Muscle of back (tissue), 11 donors: ENCODE data around the gene POLR1C. TPM values are rescaled to one million over a fixed set of nuclear protein-coding genes. Genes with fewer than 3 reads are reported as not detected.
"Not testable (repeated sequence)": the region's sequence is repeated elsewhere in the genome, so short reads cannot be mapped to it uniquely, and the experiment has no call there.

Experiments used
- DNase-seq, 3 donors: peaks; one replicate each; pipeline versions ENCODE4 v3.0.0 to v3.0.0-alpha.2; 2013
- polyA plus RNA-seq, 10 donors: library from polyadenylated mRNA; unstranded; fragments of 120-200 nt; gene quantifications; one replicate each; pipeline ENCODE4 v1.2.1, GENCODE V29; 2013; ENCODE audit not compliant: insufficient read length in 10 of 10

POLR1C gene
- polyA plus RNA-seq, 10 donors = 13.6 to 22.3 (median 17.0) TPM

GRCh38 chr6:43509142-43509983, 7.5 kb upstream of the POLR1C start:
- DNase-seq = peak in 1 of 3 donors; percentile 45

DNA sequence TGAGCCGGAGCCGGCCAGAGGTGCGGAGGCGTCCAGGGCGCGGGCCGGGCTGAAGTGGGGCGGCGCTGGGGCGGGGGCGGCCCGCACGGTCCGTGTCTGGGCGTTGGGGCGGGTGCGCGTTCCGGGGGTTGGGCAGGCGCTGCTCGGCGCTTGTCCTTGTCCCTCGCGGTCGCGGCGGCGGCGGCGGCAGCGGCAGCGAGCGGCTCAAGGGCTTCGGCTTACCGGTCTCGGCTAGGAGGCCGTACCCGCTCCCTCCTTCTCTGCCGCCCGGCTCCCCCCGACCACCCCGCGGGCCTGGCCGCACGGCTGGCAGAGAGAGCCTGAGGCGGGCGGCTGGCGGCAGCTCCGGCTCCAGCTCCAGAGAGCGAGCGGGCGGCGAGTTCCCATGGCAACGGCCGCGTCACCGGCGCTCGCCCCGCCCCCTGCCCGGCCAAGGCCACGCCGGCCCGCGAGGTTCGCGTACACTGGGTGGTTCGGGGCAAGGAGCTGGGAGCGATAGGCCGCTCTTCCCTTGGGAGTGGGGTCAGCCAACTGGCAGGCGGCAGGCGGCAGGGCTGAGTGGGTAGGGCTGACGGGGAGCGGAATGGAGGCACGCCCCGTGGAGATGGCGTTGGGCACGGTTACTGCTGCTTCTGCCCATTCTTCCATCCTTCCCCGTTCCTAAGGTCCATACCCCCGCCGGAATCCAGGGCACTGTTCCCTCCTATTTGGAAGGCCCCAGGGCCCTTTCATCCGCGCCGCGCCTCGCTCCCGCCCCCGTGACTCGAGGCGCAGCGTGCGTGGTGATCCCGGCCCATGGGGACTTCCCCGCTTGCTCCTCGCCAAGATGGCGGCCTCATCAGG, 6.7 kb upstream of the POLR1C start, which contains the start of gene LRRC73:
TSS of gene LRRC73 (minus strand) at position 363 of the 843 bp plus-strand sequence. CDS start 561 bp downstream, outside the sequence.
- DNase-seq = peak; percentile 62 to 93 (median 82)

GRCh38 chr6:43510827-43511163, 6.1 kb upstream of the POLR1C start:
- no peak for DNase-seq

- DNase-seq = no peak
Observed at GRCh38 chr6:43511824-43512415, 5.0 kb upstream of the POLR1C start.

GRCh38 chr6:43515808-43516207, 1.1 kb upstream of the POLR1C start:
- DNase-seq = no peak

- no peak for DNase-seq
Observed at GRCh38 chr6:43516367-43516696, 557 bp upstream of the POLR1C start.

DNA sequence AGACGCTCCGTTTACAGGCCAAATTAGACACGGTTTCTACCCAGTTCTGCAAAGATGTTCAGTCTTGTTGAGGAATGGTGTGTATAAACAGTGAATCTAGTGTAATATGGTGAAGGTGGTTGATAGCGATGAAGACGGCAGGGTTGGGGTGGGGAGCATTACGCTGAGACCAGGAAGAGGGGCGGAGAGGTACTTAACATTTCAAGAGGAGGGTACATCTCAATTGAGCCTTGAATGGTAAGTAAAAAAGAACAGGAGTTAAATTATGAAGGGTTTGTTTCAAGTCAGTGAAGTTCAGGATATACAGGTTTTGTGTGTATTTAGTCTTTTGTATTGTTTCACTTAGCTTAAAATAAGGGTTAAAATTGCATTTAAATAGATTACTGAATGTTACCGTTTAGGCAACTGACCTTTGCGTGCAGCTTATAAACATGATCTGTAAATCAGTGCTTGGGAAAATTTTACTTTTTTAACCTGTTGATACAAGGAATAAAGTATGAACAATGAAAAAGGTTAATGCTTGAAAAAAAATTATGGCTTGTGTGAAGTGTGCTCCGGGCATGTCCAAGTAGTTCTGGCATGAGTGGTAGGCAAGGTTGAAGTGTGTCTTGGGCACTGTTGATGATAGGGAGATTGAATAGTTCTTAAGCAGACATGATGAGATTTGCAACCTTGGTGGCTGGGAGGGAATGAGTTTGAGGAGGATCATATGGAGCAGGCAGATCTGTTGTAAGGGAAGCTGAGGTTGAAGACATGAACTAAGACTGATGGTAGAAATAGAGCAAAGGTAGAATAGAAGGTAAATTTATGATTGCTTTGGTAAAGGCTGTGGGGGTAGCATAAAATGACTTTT, 842 bp downstream of the POLR1C start:
- DNase-seq = no peak

- DNase-seq = no peak
Observed at GRCh38 chr6:43520097-43520496, 3.2 kb downstream of the POLR1C start.

DNA sequence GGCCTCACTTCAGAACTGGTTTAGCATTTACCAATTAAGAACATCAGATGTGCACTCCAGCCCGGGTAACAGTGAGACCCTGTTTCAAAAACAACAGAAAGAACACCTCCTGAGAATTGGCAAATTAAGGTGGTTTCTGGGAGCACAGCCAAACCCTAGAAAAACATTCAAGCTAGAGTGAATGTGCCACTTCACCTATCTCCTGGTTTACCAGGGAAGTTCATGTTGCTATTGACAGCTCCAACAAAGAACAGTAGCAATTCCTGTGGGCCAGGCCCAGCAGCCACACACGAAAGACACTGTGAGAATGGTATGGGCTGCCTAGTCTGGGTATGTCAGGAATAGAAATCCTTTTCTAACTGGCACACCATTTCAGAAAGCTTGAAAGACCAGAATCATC, 4.9 kb downstream of the POLR1C start:
- DNase-seq = no peak

GRCh38 chr6:43522547-43523261, 5.8 kb downstream of the POLR1C start:
- DNase-seq = no peak

- DNase-seq = no peak
Observed at GRCh38 chr6:43523284-43523683, 6.4 kb downstream of the POLR1C start.

DNA sequence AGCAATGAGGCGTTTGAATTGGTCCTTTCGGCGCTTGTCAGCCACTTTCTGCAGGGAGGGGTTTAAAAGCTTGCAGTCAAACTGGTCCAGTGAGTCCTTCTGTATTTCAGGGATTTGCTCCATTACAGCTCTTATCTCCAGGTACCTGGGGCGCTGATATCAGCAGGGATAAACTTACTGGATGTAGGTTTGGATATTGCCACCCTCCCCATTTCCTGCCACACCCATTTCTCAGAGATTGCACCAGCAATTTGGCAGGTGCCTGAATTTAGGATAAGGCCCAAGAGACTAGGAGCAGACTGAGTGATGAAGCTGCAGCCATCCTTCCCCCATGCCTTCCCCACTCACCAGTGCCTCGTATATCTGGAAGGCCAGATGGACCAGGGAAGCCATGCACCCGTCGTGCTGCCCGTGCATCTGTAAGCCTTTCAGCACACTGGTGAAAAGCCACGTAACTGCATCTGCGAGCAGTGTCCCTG, 7.6 kb downstream of the POLR1C start:
- no peak for DNase-seq

- no peak for DNase-seq
Observed at GRCh38 chr6:43532201-43532600, 15.3 kb downstream of the POLR1C start.

- DNase-seq = not testable (repeated sequence)
Observed at GRCh38 chr6:43538986-43539385, 22.1 kb downstream of the POLR1C start.

DNA sequence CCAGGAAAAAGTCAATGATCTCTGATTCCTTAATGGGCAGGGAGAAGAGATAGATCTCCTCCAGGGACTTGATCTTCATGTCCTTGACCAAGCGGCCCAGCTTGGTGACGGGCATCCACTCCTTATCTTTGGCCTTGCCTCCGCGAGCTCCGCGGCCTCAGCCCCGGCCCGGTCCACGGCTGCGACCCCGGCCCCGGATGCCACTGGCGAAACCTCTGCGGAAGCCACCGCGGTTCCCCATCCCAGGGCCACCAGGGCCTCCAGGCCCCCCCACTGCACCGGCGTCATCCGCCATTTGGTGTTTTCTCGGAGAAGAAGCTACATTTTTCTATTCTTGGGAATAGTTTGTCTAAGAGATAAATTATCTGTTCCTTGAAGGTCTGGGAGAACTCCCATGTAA, 22.5 kb downstream of the POLR1C start:
- DNase-seq = not testable (repeated sequence)

DNA sequence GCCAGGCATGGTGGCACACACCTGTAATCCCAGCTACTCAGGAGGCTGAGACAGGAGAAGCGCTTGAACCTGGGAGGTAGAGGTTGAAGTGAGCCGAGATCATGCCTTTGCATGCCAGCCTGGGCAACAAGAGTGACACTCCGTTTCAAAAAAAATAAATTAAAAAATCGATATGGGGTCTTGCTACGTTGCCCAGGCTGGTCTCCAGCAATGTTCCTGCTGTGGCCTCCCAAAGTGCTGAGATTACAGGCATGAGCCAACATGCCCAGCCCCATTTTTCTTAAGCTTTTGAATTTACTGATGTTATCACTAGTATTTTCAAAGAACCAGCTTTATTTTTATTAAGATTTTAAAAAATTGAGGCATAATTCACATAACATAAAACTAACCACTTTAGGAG, 23.6 kb downstream of the POLR1C start:
- DNase-seq = no peak

- no peak for DNase-seq
Observed at GRCh38 chr6:43541774-43542471, 25.0 kb downstream of the POLR1C start.

- no peak for DNase-seq
Observed at GRCh38 chr6:43544461-43544860, 27.6 kb downstream of the POLR1C start.

DNA sequence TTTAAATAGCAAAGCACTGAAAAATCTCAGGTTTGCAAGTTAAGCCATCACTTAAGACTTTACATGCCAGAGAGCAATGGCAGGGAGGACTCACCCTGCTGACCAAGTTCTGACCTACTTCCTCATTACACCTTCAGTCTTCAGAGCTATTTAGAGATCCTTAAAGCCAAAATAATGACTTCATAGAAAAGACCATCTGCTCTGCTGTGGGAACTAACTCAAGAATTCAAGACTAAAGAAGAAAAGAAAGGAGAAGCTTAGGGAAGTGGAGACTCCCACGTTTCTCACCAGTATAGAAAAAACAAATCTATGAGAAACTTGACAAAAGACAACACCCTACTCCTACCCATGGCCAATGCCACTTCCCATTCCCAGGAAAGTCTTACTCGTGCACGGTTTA, 30.3 kb downstream of the POLR1C start:
- no peak for DNase-seq

DNA sequence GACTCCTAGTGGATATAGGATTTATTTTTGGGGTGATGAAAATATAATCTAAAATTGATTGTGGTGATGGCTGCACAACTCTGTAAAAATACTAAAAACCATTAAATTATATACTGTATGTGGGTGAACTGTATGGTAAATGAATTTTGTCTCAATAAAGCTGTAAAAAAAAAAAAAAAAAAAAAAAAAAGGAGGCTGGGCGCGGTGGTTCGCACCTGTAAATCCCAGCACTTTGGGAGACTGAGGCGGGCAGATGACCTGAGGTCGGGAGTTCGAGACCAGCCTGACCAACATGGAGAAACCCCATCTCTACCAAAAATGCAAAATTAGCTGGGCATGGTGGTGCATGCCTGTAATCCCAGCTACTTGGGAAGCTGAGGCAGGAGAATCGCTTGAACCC, 40.7 kb downstream of the POLR1C start:
- DNase-seq = not testable (repeated sequence)
